SK-N-MC (cell line): ENCODE data around the gene GMDS.

Experiments used
- EZH2 ChIP-seq: fragments of 200-600 bp; sonication (generic); IDR thresholded peaks from one replicate; pipeline ENCODE4 v1.6.1; 2017; ENCODE audit warnings: antibody characterized with exemption
- POLR2AphosphoS5 ChIP-seq: IDR thresholded peaks from 2 replicates; pipeline ENCODE4 v1.6.1; 2012; ENCODE audit warnings: mild to moderate bottlenecking, low read depth, low read length, borderline replicate concordance

- TF ChIP-seq POLR2AphosphoS5: no peak
- no peak for TF ChIP-seq EZH2
These were observed 8.4 kb downstream of the GMDS start for GRCh38 chr6:2237001-2237400.
